Measurements from ENCODE around the gene C1QBP.
"Not testable (repeated sequence)": the region's sequence is repeated elsewhere in the genome, so short reads cannot be mapped to it uniquely, and the experiment has no call there.

Gene C1QBP

DNA sequence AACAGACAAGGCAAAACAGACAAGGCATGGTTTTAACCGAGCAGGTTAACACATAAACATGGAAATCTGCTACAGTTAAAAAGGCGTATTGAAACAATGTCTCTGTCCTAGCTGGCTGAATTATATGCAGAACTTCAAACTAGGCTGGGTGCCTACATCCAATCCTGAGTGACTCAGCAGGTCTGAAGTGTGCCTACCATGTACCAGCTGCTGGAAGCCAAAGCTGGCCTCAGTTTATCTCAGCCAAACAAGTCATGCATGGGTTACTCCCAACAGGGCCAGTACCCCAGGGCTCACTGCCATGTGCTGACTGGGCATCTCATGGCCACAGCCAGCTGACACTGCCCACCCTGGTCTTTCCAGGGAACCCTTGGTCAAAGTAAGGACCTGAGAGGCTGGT lies 4.0 kb downstream of the C1QBP start:
- in situ Hi-C loops (cut with MboI; ENCODE audit: low sequenced_read_pairs, unreplicated experiment): loop anchor here (25.0 kb wide), 1 partner anchor 173 kb away; no protein-coding TSS in a partner anchor
- TF ChIP-seq, protein P1, sequence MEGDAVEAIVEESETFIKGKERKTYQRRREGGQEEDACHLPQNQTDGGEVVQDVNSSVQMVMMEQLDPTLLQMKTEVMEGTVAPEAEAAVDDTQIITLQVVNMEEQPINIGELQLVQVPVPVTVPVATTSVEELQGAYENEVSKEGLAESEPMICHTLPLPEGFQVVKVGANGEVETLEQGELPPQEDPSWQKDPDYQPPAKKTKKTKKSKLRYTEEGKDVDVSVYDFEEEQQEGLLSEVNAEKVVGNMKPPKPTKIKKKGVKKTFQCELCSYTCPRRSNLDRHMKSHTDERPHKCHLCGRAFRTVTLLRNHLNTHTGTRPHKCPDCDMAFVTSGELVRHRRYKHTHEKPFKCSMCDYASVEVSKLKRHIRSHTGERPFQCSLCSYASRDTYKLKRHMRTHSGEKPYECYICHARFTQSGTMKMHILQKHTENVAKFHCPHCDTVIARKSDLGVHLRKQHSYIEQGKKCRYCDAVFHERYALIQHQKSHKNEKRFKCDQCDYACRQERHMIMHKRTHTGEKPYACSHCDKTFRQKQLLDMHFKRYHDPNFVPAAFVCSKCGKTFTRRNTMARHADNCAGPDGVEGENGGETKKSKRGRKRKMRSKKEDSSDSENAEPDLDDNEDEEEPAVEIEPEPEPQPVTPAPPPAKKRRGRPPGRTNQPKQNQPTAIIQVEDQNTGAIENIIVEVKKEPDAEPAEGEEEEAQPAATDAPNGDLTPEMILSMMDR (IDR thresholded peaks at IDR 0.05; ENCODE audit: borderline replicate concordance, control extremely low read depth, extremely low read depth, insufficient read depth, missing control alignments): no peak
- no peak for DNase-seq (ENCODE audit: low spot score)

DNA sequence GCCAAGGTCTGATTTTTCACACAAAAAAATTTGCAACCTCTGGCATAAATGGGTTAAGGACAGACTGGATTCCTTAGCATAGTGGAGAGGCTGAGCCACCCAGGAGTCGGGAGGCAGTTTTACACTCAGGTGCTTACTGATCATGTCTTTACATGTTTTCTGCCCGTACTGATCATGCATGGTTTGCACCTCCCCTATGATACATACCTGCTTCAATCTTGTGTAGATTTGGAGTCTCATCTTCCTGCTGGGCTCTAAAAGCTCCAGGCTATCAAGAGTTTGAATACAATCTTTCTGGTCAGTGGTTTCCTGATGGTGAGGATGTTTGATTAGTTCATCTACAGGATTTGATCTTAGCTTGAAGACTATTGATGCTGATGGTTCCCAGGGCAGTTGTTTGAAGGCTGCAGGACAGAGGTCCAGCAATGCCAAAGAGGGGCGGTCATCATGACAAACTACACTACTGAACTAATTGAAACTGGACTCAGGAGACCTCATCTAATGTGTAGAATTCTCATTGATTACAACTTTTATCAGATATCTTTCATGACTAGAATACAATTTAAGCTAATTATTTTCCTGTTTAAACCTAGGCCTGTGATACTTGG lies 6.9 kb downstream of the C1QBP start:
- TF ChIP-seq, protein P1 (IDR thresholded peaks at IDR 0.05; ENCODE audit: borderline replicate concordance, control extremely low read depth, extremely low read depth, insufficient read depth, missing control alignments): no peak
- in situ Hi-C loops (cut with MboI; ENCODE audit: low sequenced_read_pairs, unreplicated experiment): loop anchor here (25.0 kb wide), 1 partner anchor 170 kb away; no protein-coding TSS in a partner anchor
- DNase-seq (ENCODE audit: low spot score): no peak

DNA sequence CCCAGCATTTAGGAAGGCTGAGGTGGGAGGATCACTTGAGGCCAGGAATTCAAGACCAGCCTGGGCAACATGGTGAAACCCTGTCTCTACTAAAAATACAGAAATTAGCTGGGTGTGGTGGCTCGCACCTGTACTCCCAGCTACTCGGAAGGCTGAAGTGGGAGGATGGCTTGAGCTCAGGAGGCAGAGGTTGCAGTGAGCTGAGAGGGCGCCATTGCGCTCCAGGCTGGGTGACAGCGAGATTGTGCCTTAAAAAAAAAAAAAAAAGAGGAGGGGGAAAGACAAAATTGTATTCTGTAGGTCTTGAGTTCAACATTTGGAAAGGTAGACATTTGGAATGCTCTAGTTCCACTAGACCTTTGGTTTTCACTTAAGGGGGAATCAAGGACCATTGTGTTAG lies 7.7 kb downstream of the C1QBP start:
- in situ Hi-C loops (cut with MboI; ENCODE audit: low sequenced_read_pairs, unreplicated experiment): loop anchor here (25.0 kb wide), 1 partner anchor 169 kb away; no protein-coding TSS in a partner anchor
- not testable (repeated sequence) for DNase-seq (ENCODE audit: low spot score)

DNA sequence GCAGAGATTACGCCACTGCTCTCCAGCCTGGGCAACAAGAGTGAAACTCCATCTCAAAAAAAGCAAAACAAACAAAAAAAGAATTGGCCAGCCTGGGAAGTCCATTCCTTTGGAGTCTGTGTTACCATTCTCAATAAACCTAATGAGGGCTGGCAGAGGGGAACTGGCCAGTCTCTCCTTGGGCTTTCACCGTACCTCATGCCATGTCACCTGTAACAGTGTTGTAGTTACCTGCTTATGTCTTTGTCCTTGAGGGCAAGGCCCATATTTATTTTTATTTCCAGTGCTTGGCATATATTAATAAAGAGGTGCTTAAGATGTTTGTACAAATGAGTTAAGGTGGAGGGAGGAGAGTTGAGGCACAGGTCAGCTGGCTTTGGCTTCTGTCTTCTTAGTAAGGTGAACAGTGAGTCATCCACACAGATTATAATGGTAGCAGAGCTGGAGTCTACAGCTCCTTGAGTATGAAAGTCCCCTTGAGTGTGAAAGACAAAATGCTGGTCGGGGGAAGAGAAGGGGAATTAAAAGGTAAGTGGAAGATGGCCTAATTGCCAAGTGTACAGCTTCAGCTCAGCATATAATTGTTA lies 8.4 kb downstream of the C1QBP start:
- in situ Hi-C loops (cut with MboI; ENCODE audit: low sequenced_read_pairs, unreplicated experiment): loop anchor here (25.0 kb wide), 1 partner anchor 168 kb away; no protein-coding TSS in a partner anchor
- no peak for DNase-seq (ENCODE audit: low spot score)
- TF ChIP-seq, protein P1 (IDR thresholded peaks at IDR 0.05; ENCODE audit: borderline replicate concordance, control extremely low read depth, extremely low read depth, insufficient read depth, missing control alignments): no peak

DNA sequence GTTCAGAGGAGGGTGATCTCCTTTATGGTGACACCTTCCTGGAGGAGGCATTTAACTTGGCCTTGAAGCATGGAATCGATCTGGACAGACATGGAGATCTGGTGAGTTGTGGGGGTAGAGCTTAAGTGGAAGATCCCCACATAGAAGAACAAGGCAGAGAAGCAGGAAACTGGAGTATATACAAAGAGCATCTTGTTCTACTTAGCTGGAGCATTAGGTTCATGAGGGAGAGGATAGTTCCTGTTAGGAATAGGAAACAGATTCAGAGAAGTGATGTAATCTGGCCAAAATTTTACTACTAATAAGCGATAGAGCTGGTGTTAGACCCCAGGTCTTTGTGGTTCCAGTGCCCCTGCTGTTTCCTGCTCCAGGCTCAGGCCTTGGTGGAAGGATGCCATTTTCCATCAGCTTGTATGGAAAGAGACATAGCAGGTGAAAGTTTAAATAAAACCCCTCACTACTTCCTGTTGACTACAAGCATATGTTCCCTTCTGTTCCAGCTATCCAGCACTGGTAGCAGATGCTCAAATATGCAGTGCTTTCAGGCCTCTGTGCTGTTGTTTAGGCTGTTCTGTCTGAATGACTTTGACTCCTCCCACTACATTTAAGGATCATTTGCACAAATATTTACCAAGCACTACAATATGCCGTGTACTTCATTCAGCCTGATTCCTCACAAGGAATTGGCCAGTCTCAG lies 9.6 kb downstream of the C1QBP start:
- TF ChIP-seq, protein P1 (IDR thresholded peaks at IDR 0.05; ENCODE audit: borderline replicate concordance, control extremely low read depth, extremely low read depth, insufficient read depth, missing control alignments): no peak
- in situ Hi-C loops (cut with MboI; ENCODE audit: low sequenced_read_pairs, unreplicated experiment): loop anchor here (10.0 to 25.0 kb wide), 2 partner anchors 65 to 167 kb away; no protein-coding TSS in a partner anchor
- no peak for DNase-seq (ENCODE audit: low spot score)

DNA sequence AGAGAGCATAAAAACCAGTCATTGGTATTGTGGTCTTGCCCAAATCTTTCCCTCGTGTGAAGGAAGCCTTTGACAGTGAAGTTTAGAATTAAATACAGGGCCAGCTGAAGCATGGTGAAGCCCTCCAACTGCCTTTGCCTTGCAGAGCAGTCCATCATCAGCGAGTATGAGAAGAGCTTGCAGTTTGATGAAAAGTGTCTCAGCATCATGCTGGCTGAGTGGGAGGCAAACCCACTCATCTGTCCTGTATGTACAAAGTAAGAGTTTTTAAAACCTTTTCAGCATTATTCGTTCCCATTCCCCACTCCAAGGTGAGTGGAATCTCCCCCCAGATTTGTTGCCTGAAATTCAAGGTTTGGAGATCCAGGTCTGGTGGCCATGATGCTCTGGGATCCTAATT lies 13.1 kb downstream of the C1QBP start:
- in situ Hi-C loops (cut with MboI; ENCODE audit: low sequenced_read_pairs, unreplicated experiment): loop anchor here (10.0 to 25.0 kb wide), 2 partner anchors 61 to 164 kb away; no protein-coding TSS in a partner anchor
- TF ChIP-seq, protein P1 (IDR thresholded peaks at IDR 0.05; ENCODE audit: borderline replicate concordance, control extremely low read depth, extremely low read depth, insufficient read depth, missing control alignments): no peak
- DNase-seq (ENCODE audit: low spot score): no peak

Measured in GM13976 (cell line).